ENCODE measurements around the gene SYNDIG1L. TPM values are rescaled to one million over a fixed set of nuclear protein-coding genes. Genes with fewer than 3 reads are reported as not detected.

The SYNDIG1L gene
- total RNA-seq, 3 donors from 2014 or later (not counting 1 experiment from before 2014, with no cell fraction given), result 0.30 TPM; not detected in 2

DNA sequence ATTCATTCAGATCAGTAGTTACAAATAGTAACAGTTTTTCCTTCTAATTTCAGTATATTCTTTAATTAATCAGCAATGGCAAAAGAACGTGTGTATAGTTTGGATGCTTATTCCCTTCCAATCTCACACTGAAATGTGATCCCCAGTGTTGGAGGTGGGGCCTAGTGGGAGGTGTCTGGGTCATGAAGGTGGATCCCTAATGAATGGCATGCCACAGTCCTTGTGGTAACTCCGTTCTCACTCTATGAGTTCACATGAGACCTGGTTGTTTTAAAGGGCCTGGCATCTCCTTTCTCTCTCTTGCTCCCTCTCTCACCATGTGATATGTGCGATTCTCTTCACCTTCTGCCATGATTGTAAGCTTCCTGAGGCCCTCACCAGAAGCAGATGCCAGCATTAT is 18.9 kb upstream of the SYNDIG1L start:
- TF ChIP-seq CTCF (IDR thresholded peaks at IDR 0.05), result no peak
- intact Hi-C loops (cut with micrococcal nuclease), result no loop called here
- no peaks in the 10 kb centered on the region for H3K4me1 Mint-ChIP-seq
- H3K36me3 Mint-ChIP-seq, result no peaks in the 10 kb centered on the region
- Histone ChIP-seq H3K4me1 (ENCODE audit: control insufficient read depth, insufficient read depth, low read length) (no peaks in the 10 kb centered on the region), H3K27me3 (ENCODE audit: control insufficient read depth, insufficient read depth, low read length) (peaks cover 2% of the 10 kb centered on the region), H3K9me3 (ENCODE audit: control insufficient read depth, insufficient read depth, low read length) (no peaks in the 10 kb centered on the region), H3K36me3 (ENCODE audit: control insufficient read depth, insufficient read depth, low read length) (no peaks in the 10 kb centered on the region), H3K27ac (ENCODE audit: low read length) (no peak overlapping the region), H3K4me3 (ENCODE audit: low read length) (no peak overlapping the region)
- ATAC-seq, result no peak
- no peak for DNase-seq
- H3K27me3 Mint-ChIP-seq (ENCODE audit: low read depth in 2 of 2), result peaks cover 18 to 31% of the 10 kb centered on the region in 2 donors
- no peak overlapping the region for H3K27ac Mint-ChIP-seq
- H3K9me3 Mint-ChIP-seq, result no peaks in the 10 kb centered on the region
- WGBS (ENCODE audit: insufficient coverage), result 74% methylated on average over 2 of the region's 3 CpGs
- H3K4me3 Mint-ChIP-seq, result no peak overlapping the region

GRCh38 chr14:74442757-74443156 is 16.7 kb upstream of the SYNDIG1L start:
- Mint-ChIP-seq H3K36me3 (no peaks in the 10 kb centered on the region), H3K27ac (no peak overlapping the region), H3K4me3 (no peak overlapping the region), H3K9me3 (no peaks in the 10 kb centered on the region), H3K27me3 (ENCODE audit: low read depth in 2 of 2) (peaks cover 12 to 26% of the 10 kb centered on the region in 2 donors), H3K4me1 (no peaks in the 10 kb centered on the region)
- no peak overlapping the region for H3K27ac ChIP-seq (ENCODE audit: low read length)
- no peak for TF ChIP-seq CTCF (IDR thresholded peaks at IDR 0.05)
- intact Hi-C loops (cut with micrococcal nuclease), result no loop called here
- ATAC-seq (no peak), DNase-seq (no peak)
- no peak overlapping the region for H3K4me3 ChIP-seq (ENCODE audit: low read length)
- H3K9me3 ChIP-seq (ENCODE audit: control insufficient read depth, insufficient read depth, low read length), result no peaks in the 10 kb centered on the region
- H3K36me3 ChIP-seq (ENCODE audit: control insufficient read depth, insufficient read depth, low read length), result no peaks in the 10 kb centered on the region
- no peaks in the 10 kb centered on the region for H3K4me1 ChIP-seq (ENCODE audit: control insufficient read depth, insufficient read depth, low read length)
- H3K27me3 ChIP-seq (ENCODE audit: control insufficient read depth, insufficient read depth, low read length), result peaks cover 2% of the 10 kb centered on the region

DNA sequence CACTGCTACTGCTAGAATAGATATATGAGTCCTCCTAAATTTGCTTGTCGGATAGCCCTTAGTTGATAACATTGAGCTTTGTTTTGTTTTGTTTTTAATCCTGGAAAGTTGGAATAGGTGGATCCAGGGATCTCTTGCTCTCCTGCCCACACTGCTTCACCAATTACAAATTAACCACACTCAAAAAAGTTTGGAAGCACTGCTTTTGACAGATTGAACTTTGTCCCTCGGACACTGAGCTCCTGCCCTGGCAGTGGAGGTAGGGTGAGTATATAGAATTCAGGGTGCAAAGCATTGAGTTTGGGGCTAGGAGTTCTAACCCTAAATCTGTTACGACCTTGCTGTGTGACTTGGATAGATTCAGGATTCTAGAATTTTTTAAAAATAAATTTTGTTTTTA is 15.1 kb upstream of the SYNDIG1L start:
- no peaks in the 10 kb centered on the region for H3K9me3 Mint-ChIP-seq
- no peak for DNase-seq
- no peak overlapping the region for H3K4me3 ChIP-seq (ENCODE audit: low read length)
- H3K27me3 Mint-ChIP-seq (ENCODE audit: low read depth in 2 of 2), result peaks cover 21 to 35% of the 10 kb centered on the region in 2 donors
- WGBS (ENCODE audit: insufficient coverage), result 95% methylated on average over 2 of the region's 3 CpGs
- intact Hi-C loops (cut with micrococcal nuclease), result no loop called here
- no peaks in the 10 kb centered on the region for H3K4me1 ChIP-seq (ENCODE audit: control insufficient read depth, insufficient read depth, low read length)
- no peak overlapping the region for H3K27ac ChIP-seq (ENCODE audit: low read length)
- H3K36me3 Mint-ChIP-seq, result no peaks in the 10 kb centered on the region
- no peaks in the 10 kb centered on the region for H3K36me3 ChIP-seq (ENCODE audit: control insufficient read depth, insufficient read depth, low read length)
- H3K4me1 Mint-ChIP-seq, result no peaks in the 10 kb centered on the region
- no peak overlapping the region for H3K27ac Mint-ChIP-seq
- H3K27me3 ChIP-seq (ENCODE audit: control insufficient read depth, insufficient read depth, low read length), result no peaks in the 10 kb centered on the region
- no peak for TF ChIP-seq CTCF (IDR thresholded peaks at IDR 0.05)
- H3K4me3 Mint-ChIP-seq, result no peak overlapping the region
- ATAC-seq, result no peak
- H3K9me3 ChIP-seq (ENCODE audit: control insufficient read depth, insufficient read depth, low read length), result no peaks in the 10 kb centered on the region

DNA sequence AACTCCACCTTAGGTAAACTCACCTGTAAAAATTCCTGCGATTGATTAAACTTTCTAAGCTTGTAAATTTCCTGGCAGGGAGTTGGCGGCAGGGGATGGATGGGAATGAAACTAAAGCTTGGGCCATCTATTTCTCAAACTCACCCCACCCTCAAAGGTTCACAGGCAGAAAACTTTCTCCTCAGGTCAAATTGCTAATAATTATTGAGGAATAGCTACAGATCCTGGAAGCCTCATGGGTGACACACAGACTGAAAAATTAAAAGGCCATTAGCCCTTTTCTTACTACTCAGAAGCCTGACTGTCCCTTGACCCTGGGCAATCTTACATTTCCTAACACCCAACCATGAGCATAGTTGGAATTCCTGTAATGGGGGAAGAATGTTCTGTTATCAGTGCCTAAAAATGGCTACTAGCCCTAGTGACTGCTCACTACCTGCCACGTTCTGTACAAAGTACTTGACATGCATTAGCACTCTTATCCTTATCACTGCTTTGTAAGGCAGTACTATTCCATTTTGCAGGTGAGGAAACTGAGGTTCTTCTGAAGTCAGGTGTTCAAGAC is 12.4 kb upstream of the SYNDIG1L start:
- H3K27me3 ChIP-seq (ENCODE audit: control insufficient read depth, insufficient read depth, low read length), result no peaks in the 10 kb centered on the region
- 88% methylated on average over 1 of the region's 3 CpGs for WGBS (ENCODE audit: insufficient coverage)
- Mint-ChIP-seq H3K36me3 (no peaks in the 10 kb centered on the region), H3K9me3 (no peaks in the 10 kb centered on the region), H3K4me3 (no peak overlapping the region), H3K27me3 (ENCODE audit: low read depth in 2 of 2) (peaks cover 24 to 38% of the 10 kb centered on the region in 2 donors), H3K4me1 (no peaks in the 10 kb centered on the region), H3K27ac (no peak overlapping the region)
- no peaks in the 10 kb centered on the region for H3K9me3 ChIP-seq (ENCODE audit: control insufficient read depth, insufficient read depth, low read length)
- H3K27ac ChIP-seq (ENCODE audit: low read length), result no peak overlapping the region
- ATAC-seq (no peak), DNase-seq (no peak)
- intact Hi-C loops (cut with micrococcal nuclease), result no loop called here
- no peaks in the 10 kb centered on the region for H3K4me1 ChIP-seq (ENCODE audit: control insufficient read depth, insufficient read depth, low read length)
- no peak for TF ChIP-seq CTCF (IDR thresholded peaks at IDR 0.05)
- H3K4me3 ChIP-seq (ENCODE audit: low read length), result no peak overlapping the region
- no peaks in the 10 kb centered on the region for H3K36me3 ChIP-seq (ENCODE audit: control insufficient read depth, insufficient read depth, low read length)
